RPMI7951 (cell line): ENCODE measurements around the gene FLII. TPM values are rescaled to one million over a fixed set of nuclear protein-coding genes. Genes with fewer than 3 reads are reported as not detected.

Experiments used
- DNase-seq: peaks from one replicate; pipeline ENCODE4 v3.0.0-alpha.2; 2012; ENCODE audit warnings: low read depth
- total RNA-seq: library from RNA; depleted of rRNA; stranded (reverse); fragments of >200 nt; shearing (Covaris generic); gene quantifications from 2 replicates; pipeline ENCODE4 v1.2.3, GENCODE V29; 2014

Gene FLII
- total RNA-seq, 1 experiment from 2014 or later: 143 TPM

DNA sequence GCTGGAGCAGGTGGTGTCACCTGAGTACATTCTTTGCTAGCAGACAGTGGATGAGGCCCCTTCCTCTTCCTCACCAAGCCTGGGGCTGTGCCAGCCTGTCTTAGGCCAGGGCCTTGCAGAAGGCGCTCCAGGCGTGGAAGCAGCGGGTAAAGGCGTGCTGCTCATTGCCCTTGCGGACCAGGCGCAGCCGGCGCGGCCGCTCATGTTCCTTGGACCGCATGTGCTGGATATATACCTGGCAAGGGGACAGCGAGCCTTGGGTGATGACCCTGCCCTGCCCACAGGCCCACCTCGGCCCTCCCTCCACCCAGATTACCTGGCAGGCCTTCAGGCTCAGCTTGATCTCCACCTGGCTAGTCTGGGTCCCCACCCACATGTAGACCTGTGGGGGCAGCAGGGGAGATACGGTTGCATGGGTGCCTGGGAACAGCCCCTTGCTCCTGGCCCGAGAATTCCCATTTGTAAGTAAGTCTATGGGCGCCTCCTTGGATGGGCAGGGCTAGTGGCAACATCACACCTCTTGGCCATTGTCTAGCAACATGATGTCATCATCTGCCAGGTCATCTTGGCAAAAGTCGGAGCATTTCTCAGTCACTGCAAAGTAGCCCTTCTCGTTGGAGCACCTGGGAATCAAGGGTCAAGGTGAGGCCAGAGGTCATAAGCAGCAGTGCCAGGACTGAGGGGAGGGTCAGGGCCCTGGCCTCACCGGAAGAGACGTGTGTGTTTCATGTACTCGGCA lies 13.3 kb downstream of the FLII start:
- no peak for DNase-seq

DNA sequence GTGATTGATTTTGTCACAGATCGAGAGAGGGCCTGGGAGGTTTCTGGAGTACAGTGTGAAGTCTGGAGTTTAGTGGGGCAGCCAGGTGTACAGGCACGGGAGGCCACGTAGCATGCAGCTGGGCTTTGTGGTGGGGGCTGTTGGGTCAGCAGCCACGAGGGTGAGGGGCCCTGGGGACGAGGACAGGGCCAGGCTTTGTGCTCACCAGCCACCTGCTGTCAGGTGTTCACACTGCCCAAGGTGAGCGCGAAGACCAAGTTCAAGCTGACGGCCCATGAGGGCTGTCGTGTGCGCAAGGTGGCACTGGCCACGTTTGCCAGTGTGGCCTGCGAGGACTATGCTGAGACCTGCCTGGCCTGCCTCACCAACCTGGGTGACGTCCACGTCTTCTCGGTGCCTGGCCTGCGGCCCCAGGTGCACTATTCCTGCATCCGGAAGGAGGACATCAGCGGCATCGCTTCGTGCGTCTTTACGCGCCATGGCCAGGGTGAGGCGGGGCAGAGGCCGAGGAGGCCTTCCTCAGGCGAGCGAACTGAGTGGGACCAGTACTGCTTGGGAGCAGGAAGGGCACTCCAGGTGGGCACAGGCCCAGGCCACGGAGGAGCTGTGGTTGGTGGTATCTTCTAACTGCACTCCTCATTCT lies 17.2 kb downstream of the FLII start:
- DNase-seq: no peak

- DNase-seq: no peak
Observed at GRCh38 chr17:18240449-18240848, 18.1 kb downstream of the FLII start.

- no peak for DNase-seq
Observed at GRCh38 chr17:18238299-18238698, 20.2 kb downstream of the FLII start.

GRCh38 chr17:18237461-18237860 lies 21.1 kb downstream of the FLII start:
- no peak for DNase-seq

GRCh38 chr17:18236494-18236893 lies 22.0 kb downstream of the FLII start:
- no peak for DNase-seq

DNA sequence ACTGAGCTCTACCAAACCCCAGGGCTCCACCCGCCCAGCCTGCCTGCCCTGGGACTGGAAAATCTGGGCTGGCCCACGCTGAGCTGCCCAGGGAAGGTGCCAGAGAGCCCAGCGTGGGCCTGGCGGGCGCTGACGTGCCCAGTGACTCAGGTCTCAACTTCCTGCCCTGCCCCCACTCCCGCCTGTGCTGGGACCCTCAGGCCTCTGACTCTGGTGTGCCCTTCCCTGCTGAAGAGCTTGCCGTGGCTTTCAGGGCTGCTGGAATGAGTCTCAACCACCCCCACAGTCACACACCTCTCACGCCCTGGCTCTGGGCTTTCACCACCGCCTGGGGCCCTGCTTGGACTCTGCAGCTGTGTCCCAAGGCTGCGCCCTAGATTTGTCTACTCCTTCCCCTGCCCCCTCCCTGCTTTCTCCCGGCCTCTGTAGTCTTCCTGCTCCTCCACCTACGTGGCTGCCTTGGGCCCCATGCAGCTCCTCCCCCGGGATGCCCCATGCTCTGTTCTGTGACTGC lies 22.7 kb downstream of the FLII start:
- peak; percentile 86 for DNase-seq

GRCh38 chr17:18234853-18235380 lies 23.6 kb downstream of the FLII start:
- no peak for DNase-seq

- no peak for DNase-seq
Observed at GRCh38 chr17:18233803-18234518, 24.6 kb downstream of the FLII start.

DNA sequence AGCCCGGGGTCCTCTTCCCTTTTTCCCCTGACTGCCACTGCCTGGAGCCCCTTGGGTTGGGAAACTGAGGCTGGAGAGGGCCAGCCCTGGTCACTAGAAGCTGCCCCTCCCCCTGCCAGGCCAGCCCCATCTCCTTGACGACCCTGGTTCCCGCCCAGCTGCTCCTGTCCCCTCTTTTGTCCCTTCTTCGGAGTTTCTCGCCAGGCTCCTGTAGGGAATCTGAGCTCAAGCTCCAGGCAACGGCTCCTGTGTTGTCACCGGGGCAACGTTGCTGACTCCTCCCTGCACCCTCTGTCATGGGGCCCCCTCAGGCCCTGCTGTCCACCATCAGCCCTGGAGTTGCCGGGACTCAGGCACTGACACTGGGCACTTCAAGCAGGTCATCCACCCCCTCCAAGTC lies 27.4 kb downstream of the FLII start:
- no peak for DNase-seq

DNA sequence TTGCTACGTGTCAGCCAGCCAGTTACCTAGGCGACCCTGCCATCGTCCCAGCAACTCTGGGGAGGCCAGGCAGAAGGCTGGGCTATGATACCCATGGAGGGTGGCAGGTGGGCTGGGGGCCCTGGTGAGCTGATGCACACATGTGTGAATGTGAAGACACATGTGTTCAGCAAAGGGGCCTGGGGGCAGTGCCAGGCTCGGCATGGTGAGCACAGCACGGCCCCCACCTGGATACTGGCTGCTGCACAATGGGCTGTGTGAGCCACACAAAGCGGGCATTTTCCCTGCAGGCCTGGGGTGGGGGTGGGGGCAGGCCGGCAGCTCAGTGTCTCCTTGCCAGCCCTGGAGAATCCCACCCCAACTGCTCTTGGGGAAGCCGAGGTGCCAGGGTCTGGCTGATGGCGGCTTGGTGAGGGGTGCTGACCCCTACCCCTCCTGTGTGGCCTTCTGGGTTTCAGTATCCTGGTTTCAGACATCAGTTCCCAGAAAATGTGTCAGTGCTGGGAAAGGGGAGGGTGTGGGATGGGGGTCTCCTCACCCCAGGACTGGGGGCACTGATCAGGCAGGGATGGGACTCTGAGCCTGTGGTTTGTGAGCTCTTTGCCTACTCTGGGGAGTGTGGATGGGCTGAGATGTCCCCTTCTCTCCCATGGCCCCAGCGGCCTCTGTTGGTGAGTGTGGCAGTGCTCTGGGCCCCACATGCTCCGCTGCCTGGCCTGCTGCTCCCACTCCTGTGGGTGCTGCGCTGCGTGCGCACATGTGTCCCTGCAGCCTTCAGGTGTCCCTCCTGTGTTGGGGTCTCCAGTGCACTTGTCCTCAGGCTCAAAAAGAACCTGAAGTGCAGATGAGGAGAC lies 28.0 kb downstream of the FLII start:
- no peak for DNase-seq

- DNase-seq: no peak
Observed at GRCh38 chr17:18229771-18230170, 28.8 kb downstream of the FLII start.

DNA sequence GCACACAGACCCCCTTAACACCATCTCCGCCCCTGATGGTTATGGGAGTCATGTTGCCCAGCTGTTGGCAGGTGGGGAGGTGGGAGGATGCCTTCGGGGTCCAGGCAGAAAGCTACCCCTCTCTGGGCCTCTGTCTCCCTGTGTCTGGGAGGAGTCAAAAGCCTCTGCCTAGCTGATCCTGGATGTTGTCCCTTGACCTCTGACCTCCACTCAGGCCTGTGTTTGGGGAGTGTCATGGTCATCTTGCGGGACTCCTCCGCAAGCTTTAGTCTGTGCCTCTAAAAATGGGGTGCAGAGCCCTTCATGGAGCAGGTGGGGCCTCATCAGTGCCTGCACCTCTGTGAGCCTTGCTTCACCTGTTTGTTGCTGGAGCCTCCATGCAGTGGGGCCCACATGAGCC lies 29.3 kb downstream of the FLII start:
- no peak for DNase-seq

- DNase-seq: no peak
Observed at GRCh38 chr17:18228176-18228682, 30.3 kb downstream of the FLII start.

DNA sequence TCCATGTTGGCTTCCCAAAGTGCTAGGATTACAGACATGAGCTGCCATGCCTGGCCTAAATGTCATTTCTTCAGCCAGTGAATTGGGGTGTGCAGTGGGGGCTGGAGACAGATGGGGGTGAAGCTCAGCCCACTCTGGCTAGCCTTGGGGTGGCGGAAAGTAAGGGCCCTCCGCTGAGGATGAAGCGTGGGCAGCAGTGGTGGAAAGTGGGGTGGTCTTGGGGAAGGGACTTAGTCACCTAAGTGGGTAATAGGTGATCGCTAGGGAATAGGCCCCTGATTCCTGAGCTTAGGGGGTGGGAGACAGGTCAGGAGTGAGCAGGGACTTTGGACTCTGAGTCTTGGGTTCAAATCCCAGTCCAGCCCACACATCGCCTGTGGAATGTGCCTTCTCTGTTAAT lies 30.9 kb downstream of the FLII start:
- DNase-seq: no peak

DNA sequence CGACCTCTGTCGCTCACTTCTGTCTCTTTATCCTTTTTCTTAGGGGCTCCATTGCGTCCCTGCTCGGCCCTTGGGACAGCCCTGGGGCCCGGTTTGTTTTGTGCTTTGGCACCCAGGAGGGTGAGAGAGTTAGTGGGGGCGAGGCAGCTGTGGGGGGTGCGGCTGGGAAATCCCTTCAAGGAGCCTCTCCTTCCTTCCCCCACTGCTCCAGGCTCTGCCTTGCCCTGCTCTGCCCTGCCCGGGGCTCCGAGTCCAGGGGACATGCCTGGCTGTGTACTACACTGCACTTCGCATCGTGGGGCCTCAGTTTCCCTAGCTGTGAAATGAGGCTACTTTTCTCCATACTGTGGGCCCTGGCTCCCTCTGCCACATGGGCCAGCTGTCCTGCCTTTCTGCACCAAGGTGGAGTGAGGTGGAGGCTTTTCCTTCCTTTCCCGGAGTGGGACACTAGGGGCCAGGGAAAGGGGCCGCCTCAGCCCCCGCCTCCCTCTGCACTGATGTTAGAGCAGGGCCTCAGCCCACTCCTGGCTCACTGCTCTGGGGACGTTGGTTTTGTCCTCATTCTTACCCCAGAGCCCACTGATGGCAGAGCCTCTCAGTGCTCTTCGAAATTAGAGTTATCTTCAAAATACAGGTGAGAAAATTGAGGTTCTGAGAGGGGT lies 32.1 kb downstream of the FLII start:
- no peak for DNase-seq

GRCh38 chr17:18225642-18226283 lies 32.8 kb downstream of the FLII start:
- DNase-seq: no peak

GRCh38 chr17:18225121-18225641 lies 33.4 kb downstream of the FLII start, which contains the start of gene LLGL1:
LLGL1 (plus strand) TSS chr17:18225635; CDS start chr17:18225683, 48 bp downstream.
- DNase-seq: peak; percentile 91

DNA sequence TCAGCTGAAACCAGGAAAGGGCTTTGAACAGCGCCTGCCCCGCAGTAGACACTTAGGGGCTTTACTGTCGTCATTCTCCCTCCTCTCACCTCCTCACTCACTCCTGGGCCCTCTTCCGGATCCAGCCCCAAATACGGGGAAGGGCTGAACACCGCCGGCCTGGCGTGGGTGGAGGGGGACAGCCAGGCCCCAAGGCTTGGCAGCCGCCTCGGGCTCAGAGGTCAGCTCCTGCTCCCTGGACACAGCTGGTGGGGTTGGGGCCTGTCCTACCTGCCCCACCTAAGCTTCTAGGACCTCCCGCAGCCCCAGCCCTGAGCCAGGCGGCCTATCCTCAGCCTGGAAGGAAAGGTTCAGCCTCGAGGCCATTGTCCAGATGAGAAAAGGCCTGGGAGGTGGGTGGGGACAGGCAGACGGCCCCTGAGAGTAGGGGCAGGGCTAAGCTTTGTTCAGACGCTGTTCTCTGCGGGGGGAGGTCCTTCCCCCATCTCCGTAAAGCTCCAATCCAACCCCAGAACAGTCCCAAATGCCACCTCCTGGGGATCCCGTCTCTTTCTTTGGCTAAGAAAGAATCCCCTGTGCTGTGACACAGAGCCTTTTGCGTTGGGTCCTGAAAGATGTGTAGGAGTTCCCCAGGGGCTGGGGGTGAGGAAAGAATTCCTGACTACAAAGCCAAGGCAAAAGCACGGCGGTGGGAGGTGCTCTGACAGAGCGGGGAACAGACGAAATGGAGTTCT lies 34.0 kb downstream of the FLII start:
- no peak for DNase-seq
